Stimulated activated CD8-positive, alpha-beta memory T cell treated with anti-CD3 and anti-CD28 coated beads, Interleukin-12 subunit alpha, Interleukin-12 subunit beta, amount 100 ng/mL, for 1 hour (primary cell): Measurements from ENCODE around the gene ABLIM3.
"Not testable (repeated sequence)": the region's sequence is repeated elsewhere in the genome, so short reads cannot be mapped to it uniquely, and the experiment has no call there.

Experiments
- DNase-seq: peaks from one replicate; pipeline ENCODE4 v3.0.0-alpha.2; 2020; ENCODE audit warnings: low read depth

The ABLIM3 gene

DNA sequence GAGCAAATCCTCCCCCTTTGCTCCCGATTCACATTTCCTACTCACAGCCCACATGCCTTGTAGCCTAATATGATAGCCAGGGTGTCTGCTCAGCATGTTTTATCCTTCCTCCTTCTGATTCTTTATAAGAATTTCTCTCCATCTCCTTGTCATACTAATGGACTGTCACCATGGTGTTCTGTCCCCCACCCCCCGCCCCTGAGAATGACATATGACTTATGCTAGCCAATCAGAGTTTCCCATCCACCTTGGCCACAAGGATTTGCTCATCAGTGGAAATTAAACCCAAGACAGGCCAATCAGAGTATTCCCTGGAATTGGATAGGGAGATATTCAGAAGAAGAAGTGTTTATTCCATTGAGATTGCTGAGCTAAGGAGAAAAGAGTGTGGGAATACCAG, 16.0 kb downstream of the ABLIM3 start:
- DNase-seq, result no peak

DNA sequence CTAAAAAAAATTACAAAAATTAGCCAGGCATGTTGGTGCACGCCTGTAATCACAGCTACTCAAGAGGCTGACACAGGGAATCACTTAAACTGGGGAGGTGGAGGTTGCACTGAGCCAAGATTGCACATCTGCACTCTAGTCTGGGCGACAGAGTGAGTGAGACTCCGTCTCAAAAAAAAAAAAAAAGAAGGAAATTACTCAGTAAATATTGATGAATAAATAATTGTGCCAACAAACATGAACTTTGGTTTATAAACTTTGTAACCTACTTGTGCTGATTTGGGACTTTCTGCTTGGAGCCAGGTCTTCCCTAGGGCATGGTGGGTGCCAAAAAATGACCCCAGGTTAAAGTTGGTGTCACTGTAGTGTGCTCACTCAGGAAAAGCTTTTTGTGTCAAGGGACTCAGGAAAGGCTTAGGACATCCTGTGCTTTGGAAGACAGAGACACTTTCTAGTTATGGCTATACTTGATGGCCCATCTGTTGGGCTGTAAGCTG, 19.0 kb downstream of the ABLIM3 start:
- no peak for DNase-seq

DNA sequence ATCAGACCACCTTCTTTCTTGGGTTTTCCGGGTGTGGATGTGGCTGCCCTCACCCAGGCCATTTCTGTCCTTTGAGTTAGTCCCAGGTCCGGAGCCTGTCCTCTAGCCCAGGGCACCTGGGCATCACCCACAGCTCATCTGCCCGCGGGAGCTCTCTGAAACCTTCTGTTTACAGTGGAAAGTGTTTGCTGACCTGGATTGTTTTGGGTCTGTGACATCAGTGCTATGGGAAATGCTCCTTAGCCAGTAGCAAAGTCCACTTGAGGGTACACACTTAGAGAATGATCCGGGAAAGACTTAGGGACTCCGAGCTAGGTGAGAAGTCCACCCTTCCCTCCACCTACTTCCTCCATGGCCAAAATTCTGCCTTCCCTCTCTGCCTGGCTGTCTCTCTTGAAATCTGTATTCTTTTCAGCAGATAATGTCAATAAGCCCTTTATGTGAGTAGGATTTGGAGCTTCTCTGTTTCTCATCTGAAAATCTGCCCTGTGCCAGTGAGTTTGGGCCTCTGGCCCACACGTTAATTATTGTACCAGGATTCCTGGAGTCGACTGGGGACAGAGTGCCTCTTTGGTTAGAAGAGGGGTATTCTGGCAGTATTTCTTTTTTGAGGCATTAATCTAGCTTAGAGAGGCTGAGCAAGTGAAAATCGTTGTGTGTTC, 19.9 kb downstream of the ABLIM3 start:
- no peak for DNase-seq

DNA sequence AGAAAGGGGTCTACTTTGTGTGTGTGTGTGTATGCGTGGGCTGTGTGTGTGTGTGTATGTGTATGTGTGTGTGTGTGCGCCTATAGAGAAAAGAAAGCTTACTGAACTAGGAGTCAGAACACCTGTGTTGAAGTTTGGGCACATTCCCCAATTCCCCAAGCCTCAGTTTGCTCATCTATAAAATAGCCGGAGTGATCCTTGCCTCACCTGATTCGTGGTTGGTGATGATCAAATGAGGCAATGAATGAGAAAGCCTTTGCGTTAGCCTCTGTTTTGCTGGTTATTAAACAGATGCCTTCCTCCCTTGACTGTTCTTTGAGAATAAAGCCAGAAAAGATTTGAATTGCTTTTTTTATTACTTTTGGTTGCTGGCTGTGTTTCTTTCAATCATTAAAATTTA, 20.6 kb downstream of the ABLIM3 start:
- no peak for DNase-seq

DNA sequence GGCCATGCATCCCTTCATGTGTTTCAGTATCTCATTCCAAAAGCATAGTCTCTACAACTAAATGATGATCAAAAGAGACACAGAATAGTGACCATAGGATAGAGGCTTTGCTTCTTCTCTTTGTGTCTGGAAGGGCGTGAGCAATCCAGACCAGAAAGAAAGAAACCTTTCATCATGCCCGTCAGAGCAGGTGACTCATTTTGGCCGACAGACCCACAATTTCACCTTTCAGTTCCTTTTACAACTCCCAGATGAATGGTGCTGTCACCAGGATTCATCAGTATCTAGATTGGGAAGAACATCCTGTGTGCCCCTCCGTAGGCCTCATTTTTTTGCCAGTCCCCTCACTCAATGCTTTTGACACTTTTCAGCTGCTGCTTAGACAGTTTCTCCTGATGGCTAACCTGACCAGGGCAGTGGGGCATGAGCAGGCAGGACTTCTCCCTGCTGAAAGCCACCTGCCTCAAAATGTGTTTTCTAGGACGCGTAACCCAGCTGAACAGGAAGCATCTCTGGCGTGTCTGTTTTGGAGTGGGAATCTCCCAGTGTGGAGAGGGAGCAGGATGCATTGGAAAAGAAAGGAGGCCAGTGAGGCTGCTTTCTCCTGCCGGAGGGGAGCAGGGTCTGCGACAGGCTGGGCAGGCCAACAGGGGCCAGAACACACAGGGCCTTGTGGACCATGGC, 21.2 kb downstream of the ABLIM3 start:
- no peak for DNase-seq

DNA sequence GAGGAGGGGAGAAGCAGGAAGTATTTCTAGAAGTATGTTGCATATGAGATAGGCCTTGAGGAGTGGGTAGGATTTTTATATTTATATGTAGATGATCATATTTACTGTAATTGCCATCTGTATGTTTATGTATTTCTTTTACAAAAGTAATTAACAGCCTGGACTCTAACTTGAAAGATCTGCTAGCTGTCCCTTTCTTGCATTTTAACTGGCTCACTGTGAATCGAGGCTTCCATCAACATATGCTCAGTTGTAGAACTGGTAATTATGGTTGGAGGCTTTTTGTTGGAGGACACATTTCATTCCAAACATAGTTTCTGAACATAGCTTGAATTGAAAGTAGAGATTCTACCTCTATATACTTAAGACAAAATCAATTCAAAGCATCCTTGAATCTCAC, 23.4 kb downstream of the ABLIM3 start:
- DNase-seq, result no peak

DNA sequence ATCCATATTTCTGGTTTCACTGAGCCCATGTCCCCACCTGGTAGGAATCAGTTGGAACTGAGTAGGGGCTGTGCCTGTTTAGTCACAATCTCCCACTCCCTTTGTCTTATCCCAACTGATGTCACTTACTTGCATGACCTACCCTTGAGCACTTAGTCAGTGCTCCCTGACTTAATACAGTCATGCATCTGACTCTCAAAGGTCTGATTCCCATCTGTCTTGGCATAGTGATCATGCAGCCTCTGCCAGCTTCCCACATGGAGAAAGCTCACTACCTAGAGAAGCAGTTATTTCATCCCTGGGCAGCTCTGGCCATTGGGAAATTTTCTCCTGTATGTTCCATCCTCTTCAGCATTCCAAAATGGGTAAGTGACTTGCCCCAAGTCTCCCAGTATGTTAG, 24.8 kb downstream of the ABLIM3 start:
- DNase-seq, result no peak

DNA sequence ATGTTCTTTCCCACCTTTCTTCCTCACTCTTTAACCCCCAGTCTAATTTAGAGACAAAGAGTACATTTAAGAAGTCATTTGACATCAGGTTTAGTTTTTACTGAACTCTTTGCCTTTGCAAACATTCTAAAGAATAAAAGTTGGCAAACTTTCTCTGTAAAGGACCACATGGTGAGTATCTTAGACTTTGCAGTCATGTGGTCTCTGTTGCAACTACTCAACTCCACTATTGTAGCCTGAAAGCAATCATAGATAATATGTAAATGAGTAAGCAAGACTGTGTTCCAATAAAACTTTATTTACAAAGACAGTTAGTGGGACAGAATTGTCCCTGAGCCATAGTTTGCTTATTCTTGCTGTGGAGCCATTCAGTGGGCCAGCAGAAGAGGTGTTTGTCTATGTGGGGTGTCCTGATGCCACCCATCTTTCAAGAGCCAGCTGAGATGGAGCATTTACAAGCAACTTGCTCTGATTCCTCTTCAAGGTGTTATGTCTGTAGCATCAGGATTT, 25.4 kb downstream of the ABLIM3 start:
- no peak for DNase-seq

DNA sequence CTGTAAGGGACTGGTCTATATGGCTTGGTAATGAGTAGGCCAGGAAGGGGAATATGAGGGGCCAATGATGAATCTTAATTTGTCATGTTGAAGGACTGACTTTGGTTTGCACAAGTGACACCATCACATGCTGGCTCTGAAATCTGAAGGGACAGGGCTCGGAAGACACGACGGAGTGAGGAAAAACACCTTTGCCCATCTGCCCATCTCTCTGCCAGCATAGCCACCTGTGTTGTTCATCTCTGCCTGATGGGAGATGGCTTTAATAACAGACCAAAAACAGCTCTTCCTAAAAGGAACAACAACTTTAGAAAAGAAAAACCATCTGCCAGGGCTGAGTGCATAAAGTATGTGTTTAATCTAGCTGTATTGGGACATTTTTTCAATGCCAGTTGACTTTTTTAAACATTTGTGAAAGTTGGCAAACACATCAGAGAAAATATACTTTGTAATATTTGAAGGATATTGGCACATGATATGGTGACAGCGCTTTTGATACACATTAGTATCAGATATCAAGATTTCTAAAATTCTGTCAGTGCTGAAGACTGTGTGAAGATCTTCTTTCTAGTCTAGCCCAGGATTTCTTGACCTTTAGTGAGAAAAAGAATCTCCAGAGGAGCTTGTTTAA, 27.1 kb downstream of the ABLIM3 start:
- no peak for DNase-seq

DNA sequence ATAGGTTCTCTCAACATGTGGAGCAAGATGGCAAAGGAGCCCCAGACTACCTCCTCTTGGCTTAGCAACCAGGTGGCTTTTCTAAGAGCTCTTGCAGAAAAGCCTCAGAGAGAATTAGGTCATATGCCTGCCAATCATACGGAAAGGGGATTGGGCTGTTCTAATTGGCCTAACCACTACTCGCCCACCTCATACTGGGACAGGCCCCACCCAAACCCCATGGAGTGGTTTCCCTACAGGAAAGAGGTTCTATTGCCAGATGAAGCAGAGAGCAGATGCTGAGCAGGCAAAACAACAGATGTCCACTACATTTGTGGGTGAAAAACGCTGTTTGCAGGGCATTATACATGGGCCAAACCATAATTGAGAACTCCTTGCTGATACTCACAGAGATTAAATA, 29.0 kb downstream of the ABLIM3 start:
- no peak for DNase-seq

DNA sequence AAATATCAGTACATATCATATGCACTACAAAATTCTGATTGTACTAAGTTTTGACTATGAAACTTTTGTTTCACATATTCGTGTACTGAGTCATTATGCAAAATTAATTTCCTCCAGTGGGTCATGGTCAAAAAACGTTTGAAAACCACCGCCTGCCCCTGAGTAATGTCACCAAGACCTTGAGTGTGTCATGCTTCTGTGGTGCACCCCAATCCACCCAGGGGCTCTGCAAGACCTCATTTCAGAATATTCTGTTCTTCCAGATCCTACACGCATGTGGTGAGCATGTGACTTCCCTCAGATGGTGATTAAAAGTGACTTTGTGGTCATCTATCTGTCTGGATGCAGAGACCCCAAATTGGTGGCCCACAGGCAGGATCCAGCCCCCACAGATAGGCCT, 31.0 kb downstream of the ABLIM3 start:
- DNase-seq, result no peak

DNA sequence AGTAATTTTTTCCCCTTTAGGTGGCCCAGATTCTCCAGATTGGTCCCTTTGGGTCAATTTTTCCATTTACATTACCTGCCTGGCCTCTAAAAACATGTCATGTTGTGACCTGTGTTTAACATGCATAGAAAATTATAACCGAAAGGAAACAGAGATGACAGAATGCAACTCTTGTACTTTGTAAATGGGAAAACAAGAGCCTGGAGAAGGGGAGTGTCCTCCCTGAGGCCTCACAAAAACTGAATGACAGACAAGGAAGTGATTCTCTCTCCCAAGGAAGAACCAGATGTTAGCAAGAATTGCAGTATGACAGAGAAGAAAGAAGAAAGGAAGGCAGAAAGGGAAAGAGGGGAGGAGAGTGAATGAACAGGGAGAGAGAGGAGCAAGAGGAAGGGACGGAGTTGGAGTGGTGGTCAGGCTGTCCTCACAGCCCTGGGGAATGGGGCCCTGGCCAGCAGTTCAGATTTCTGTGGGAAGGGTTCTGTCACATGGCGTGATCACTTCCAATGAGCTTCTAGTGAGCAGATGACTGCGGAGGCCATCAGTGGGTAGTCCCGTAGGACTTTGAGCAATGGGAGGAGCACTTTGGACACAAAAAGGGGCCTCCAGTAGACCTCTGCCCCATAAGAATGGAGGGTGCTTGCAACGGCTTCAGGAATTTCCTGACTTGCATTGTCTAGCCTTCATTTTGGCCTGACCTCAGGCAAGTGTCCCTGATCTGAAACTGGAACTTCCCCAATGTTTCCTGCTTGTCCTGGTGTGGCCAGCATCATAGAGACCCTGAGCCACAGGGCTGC, 31.6 kb downstream of the ABLIM3 start:
- DNase-seq, result no peak

DNA sequence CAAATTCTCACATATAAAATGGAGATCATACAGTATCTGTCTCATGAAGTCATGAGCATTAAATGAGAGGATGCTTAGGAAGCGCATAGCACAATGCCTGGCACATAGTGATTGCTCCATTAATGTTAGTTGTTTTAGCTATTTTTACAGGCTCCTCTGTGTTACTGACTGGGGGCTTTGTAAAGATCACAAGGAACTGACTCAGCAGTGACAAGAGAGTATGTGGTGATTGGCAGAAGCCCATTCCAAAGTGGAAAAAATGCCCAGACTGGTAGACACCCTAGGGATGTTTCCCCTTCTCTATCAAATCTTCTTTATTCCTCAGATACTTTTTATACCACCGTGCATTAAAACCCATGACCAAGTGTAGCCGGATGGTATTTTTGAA, 33.5 kb downstream of the ABLIM3 start:
- no peak for DNase-seq

DNA sequence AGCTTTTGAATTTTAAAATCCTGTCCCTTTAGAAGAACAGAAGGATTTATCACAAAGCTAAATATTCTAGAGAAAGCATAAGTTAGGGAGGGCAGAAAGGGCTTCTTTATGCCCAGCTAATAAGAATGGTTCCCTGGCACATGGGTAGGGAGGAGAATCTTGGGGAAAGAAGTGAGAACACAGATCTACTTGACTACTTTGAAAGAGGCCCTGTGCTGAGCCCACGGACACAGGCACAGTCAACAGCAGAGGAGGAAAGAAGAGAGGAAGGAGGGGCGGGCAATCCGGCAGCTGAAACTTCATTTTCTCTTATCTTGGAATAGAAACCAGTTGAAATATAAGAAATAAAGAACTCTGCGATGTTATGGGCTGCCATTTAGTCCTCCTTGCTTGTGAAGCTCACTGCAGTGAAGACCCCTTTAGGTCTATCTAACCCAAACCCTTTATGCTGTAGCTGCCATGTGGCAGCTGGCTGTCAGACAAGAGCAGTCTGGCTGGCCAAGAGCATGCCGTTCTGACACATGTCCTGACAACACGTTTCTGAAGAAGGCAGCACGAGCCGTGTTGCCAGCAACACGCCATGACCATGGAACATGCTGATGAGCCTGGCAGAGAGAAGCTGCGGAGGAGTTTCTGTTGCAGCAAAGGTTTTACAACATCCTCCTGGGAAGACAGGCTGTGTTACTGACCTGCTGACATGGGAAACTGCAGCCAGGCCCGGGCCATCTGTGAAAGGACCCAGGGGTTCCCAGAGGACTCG, 34.2 kb downstream of the ABLIM3 start:
- no peak for DNase-seq

DNA sequence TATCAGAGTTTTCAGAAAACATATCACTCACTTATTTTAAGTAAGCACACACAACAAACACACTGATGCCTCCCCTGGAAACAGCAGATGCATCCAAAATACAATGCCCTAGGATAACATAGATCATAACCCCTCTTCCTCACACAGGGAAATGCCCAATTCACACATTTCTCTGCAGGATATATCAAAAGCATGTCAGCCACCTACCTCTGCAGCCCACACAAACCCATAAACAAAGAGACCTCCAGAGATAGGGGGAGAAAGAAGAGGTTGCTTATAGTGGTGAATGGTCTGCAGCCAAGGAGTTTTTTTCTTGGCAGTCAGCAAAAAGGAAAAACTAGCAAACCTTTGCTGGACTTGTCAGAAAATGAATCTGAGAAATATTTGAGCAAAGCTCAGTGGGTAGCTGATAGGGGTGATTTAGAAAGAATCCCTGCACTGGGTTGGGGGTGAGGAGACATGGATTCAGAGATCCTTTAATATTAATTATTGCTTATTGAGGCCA, 36.1 kb downstream of the ABLIM3 start:
- DNase-seq, result no peak

DNA sequence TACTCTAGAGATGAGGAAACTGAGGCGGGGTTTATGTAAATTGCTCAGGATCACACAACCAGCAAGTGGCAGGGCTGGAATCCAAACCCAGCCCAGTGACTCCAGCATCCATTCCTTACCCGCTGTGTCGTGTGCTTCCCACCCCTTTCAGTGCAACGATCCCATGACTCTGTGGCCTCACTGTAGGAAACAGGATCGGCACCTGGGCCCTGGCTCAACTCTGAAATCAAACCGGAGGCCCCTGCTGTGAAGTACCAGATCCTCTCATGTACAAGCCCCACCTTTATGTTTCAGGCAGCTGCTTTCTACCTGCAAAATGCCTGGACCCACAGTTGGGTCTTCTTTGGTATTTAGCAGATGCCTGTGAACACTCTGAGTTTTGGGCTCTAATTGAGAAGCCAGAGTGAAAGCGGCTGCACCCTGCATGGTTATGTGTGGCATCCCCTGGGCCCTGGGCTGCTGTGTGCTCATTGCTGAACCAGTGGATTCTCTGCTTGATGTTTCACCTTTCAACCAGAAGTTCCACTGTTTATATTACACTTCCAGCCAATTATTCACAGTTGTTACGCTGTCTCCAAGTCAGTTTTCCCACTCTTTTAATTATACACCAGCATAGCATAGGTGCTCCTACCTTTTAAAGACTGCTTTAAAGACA, 36.7 kb downstream of the ABLIM3 start:
- no peak for DNase-seq

DNA sequence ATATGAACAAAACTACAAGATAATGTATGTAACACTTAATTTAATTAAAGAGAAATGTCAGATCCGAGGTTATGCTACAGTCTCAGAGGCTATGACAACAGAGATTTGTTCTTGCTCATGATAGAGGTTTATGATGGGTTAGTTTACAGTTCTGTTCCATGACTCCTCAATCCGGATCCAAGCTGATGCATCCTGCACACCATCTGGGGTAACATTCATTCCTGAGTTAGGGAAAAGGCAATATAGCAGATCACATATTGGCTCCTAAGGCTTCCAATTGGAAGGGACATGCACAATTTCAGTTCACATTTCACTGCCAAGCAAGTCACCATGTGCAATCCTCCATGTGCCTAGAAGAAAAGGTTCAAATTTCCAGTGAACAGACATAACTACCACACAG, 40.4 kb downstream of the ABLIM3 start:
- DNase-seq, result no peak

DNA sequence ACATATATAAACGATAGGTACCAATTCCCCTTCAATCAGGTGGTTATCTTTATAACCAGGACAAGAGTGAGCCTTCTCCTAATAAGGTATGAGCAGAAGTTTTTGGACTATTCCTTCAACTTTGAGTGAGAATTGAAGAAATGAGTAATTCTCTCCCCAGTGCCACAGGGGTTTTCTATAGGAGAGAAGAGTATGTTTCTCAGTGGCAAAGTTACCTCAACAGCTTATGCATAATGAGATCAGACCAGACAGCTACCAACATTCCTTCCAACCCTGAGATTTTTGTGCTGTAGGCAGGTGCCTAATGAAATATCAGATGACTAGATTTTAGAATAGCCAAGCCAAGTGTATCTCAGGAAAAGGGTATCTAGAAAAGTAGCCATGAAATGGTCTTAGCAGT, 40.9 kb downstream of the ABLIM3 start:
- no peak for DNase-seq

DNA sequence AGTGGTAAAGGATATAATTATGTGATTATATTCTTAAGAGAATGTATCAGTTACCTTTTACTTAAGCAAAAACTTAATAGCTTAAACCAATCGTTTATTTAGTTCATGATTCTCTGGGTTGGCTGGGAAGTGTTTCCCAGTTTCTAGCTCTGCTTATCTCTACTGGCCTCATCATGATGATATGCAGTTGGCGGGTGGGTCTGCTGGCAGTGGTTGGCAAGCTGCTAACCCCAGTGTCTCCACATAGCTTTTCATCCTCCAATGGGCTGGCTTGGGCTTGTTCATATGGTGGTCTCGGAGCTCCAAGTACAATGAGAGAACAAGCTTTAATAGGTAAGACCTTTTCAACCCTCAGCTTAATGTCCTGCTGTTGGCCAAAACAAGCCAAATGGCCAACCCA, 43.8 kb downstream of the ABLIM3 start:
- DNase-seq, result no peak

DNA sequence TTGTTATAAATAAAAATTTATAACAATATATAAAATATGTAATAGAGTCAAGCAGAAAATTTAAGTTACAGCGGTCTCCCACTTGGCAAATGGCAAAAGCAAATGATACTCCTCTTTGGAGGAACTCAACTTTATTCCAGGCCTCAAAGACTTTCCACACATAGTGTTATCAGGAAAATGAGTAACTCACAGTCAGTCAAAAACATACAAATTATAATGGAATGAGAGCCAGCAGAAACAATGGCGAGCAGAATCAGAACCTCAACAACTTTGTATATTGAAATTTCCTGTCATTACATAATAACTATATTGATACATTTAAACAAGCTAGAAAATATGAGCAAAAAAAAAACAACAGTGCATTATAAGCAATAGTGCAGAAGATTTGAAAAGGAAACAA, 45.2 kb downstream of the ABLIM3 start:
- DNase-seq, result no peak

DNA sequence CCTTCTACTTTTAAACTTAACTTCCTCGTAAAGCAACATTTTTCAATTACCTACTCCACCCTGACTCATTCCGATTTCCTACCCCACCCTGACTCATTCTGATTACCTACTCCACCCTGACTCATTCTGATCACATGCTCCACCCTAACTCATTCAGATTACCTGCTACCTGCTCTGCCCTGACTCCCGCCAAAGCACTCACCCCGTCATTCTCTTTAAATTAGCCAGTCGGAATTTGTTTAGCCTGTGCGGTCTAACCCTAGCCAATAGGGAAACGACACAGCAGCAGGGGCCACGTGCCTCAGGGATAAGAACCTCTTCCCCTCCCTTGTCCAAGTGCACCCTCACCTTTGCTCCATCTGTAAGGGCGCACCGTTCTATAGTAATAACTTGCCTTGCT, 46.3 kb downstream of the ABLIM3 start:
- DNase-seq, result not testable (repeated sequence)
